ENCODE data around the gene TCERG1. TPM values are rescaled to one million over a fixed set of nuclear protein-coding genes. Genes with fewer than 3 reads are reported as not detected.

The TCERG1 gene
- total RNA-seq, 1 experiment from 2014 or later: 83.5 TPM

DNA sequence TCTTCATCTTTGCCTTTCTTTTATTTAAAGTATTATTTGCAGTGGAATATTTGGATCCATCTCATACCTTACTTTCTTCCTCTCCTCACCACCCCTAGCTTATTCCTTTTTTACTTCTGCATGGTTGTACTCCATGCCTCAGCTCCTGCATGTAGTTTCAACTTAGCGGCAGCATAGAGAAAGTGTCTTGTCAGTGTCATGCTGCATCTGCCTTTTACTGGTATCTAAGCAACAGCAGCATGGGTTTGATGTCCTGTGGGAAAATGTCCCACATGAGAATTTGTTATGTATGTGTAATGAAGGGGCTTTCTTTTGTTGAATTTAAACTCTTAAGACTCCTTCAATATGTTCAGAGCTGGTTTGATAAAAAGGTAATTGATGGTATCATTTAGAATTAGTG lies 20.6 kb downstream of the TCERG1 start:
- Histone ChIP-seq H3K4me3 (replicated peaks in 1 of 2; ENCODE audit: low read depth in 1 of 2, low read length in 2 of 2) (no peak overlapping the region), H3K4me1 (ENCODE audit: control insufficient read depth in 1 of 2, insufficient read depth in 2 of 2, low read length in 2 of 2) (no peaks in the 10 kb centered on the region), H4K20me1 (ENCODE audit: insufficient read depth) (peaks cover 49% of the 10 kb centered on the region; the same call in 1 of the 2 replicates), H3K27ac (ENCODE audit: low read depth, low read length) (no peak overlapping the region), H3K4me2 (ENCODE audit: low read length) (no peak overlapping the region), H3K79me2 (ENCODE audit: insufficient read depth, low read length) (peaks cover 98% of the 10 kb centered on the region), H3K9ac (ENCODE audit: low read length) (no peak overlapping the region), H3K27me3 (ENCODE audit: insufficient read depth, low read length) (no peaks in the 10 kb centered on the region), H3K9me3 (ENCODE audit: control insufficient read depth in 1 of 2, insufficient read depth in 1 of 2, low read depth in 1 of 2, low read length in 2 of 2) (no peaks in the 10 kb centered on the region), H3K9me2 (ENCODE audit: insufficient read depth) (no peaks in the 10 kb centered on the region), H2AFZ (ENCODE audit: low read depth, low read length, poor library complexity, severe bottlenecking) (no peak overlapping the region), H3K36me3 (ENCODE audit: control insufficient read depth in 1 of 2, insufficient read depth in 2 of 2, low read length in 2 of 2) (peaks cover 47 to 60% of the 10 kb centered on the region in 2 experiments)
- CTCF ChIA-PET: interaction anchor here (0.7 to 1.8 kb wide), 5 partner anchors 11 to 66 kb away, joined by 3 to 7 read pairs (median 4); no protein-coding TSS in a partner anchor
- no peak for TF ChIP-seq EZH2 (IDR thresholded peaks at IDR 0.05)
- no peak for TF ChIP-seq CTCF (IDR thresholded peaks at IDR 0.05 in 2 of 3, conservative IDR thresholded peaks at IDR 0.05 in 1 of 3; ENCODE audit: borderline replicate concordance in 1 of 3, insufficient read depth in 1 of 3, low read depth in 2 of 3, low read length in 2 of 3)
- TF ChIP-seq CEBPB (IDR thresholded peaks at IDR 0.05; ENCODE audit: low read depth): no peak
- no peak for TF ChIP-seq YY1 (IDR thresholded peaks at IDR 0.05; ENCODE audit: extremely low read depth, insufficient replicate concordance, low read depth, low read length)
- TF ChIP-seq TCF7L2 (IDR thresholded peaks at IDR 0.05; ENCODE audit: borderline replicate concordance, extremely low read depth, insufficient read depth, insufficient read length): no peak
- no peak for TF ChIP-seq REST (IDR thresholded peaks at IDR 0.05; ENCODE audit: low read depth)
- TF ChIP-seq POLR2A (IDR thresholded peaks at IDR 0.05; ENCODE audit: borderline replicate concordance, extremely low read depth, insufficient read depth, insufficient read length): no peak
- TF ChIP-seq EGR1 (IDR thresholded peaks at IDR 0.05; ENCODE audit: low read depth): no peak
- no peak for TF ChIP-seq SP1 (IDR thresholded peaks at IDR 0.05; ENCODE audit: low read depth)
- no peak for TF ChIP-seq EZH2phosphoT487 (IDR thresholded peaks at IDR 0.05; ENCODE audit: borderline replicate concordance)
- no peak for TF ChIP-seq ELF1 (IDR thresholded peaks at IDR 0.05; ENCODE audit: borderline replicate concordance, low read depth)
- TF ChIP-seq POLR2AphosphoS5 (IDR thresholded peaks at IDR 0.05; ENCODE audit: low read depth, low read length): no peak
- TF ChIP-seq ZFX (IDR thresholded peaks at IDR 0.05): no peak
- no peak for TF ChIP-seq ZBTB33 (IDR thresholded peaks at IDR 0.05; ENCODE audit: extremely low read depth, insufficient replicate concordance, low read length)
- no TSS peak for BruUV-seq (replicated peaks)
- POLR2A ChIA-PET: no interaction called here
- ATAC-seq (no peak), DNase-seq (ENCODE audit: low read depth, low spot score) (no peak)
- RAD21 ChIA-PET (ENCODE audit: low non-redundant PET in 1 of 2, low total read pairs in 2 of 2, uncharacterized antibody in 2 of 2, unreplicated experiment in 2 of 2): no interaction called here
- intact Hi-C loops (cut with micrococcal nuclease): loop anchor here (10.0 kb wide), 1 partner anchor 497 kb away; no protein-coding TSS in a partner anchor

Data from HCT116 (cell line).